Left renal pelvis (tissue), 4 donors: Measurements from ENCODE around the gene MAPK14. TPM values are rescaled to one million over a fixed set of nuclear protein-coding genes. Genes with fewer than 3 reads are reported as not detected.

ENCODE experiments used
- DNase-seq, 4 donors: peaks; one replicate each; pipeline ENCODE4 v3.0.0-alpha.2; 2013; ENCODE audit warnings: low read depth in 4 of 4, low spot score in 3 of 4
- polyA plus RNA-seq, 4 donors: library from polyadenylated mRNA; unstranded; fragments of 120-200 nt; gene quantifications; one replicate each; pipeline ENCODE4 v1.2.1, GENCODE V29; 2013; ENCODE audit not compliant: insufficient read length in 4 of 4

MAPK14 gene
- polyA plus RNA-seq, 4 donors = 52.8 to 55.8 (median 54.5) TPM

- no peak for DNase-seq
These were observed 70.8 kb downstream of the MAPK14 start for GRCh38 chr6:36098253-36098919.

GRCh38 chr6:36098920-36099647 lies 71.5 kb downstream of the MAPK14 start:
- DNase-seq = no peak

- DNase-seq = no peak
These were observed 72.4 kb downstream of the MAPK14 start for GRCh38 chr6:36099869-36100483.

GRCh38 chr6:36101691-36102090 lies 74.1 kb downstream of the MAPK14 start:
- DNase-seq = no peak

GRCh38 chr6:36102853-36103252 lies 75.2 kb downstream of the MAPK14 start:
- DNase-seq = no peak

- DNase-seq = no peak
These were observed 77.2 kb downstream of the MAPK14 start for GRCh38 chr6:36104836-36105235.

GRCh38 chr6:36109092-36109491 lies 81.5 kb downstream of the MAPK14 start:
- no peak for DNase-seq

GRCh38 chr6:36110050-36110449 lies 82.4 kb downstream of the MAPK14 start:
- no peak for DNase-seq

GRCh38 chr6:36110863-36111262 lies 83.3 kb downstream of the MAPK14 start:
- DNase-seq = no peak

GRCh38 chr6:36111526-36111925 lies 83.9 kb downstream of the MAPK14 start:
- no peak for DNase-seq

GRCh38 chr6:36113049-36113448 lies 85.4 kb downstream of the MAPK14 start:
- no peak for DNase-seq

GRCh38 chr6:36113703-36114102 lies 86.1 kb downstream of the MAPK14 start:
- no peak for DNase-seq

- no peak for DNase-seq
These were observed 87.3 kb downstream of the MAPK14 start for GRCh38 chr6:36114798-36115408.

- no peak for DNase-seq
These were observed 87.8 kb downstream of the MAPK14 start for GRCh38 chr6:36115412-36115811.

GRCh38 chr6:36116066-36116864 lies 88.7 kb downstream of the MAPK14 start:
- DNase-seq = no peak

- no peak for DNase-seq
These were observed 89.3 kb downstream of the MAPK14 start for GRCh38 chr6:36116943-36117342.

- DNase-seq = no peak
These were observed 90.3 kb downstream of the MAPK14 start for GRCh38 chr6:36117658-36118549.

GRCh38 chr6:36118550-36119107 lies 91.0 kb downstream of the MAPK14 start:
- DNase-seq = no peak

- no peak for DNase-seq
These were observed 91.6 kb downstream of the MAPK14 start for GRCh38 chr6:36119209-36119608.
